K562 treated with DMSO at 1 percent for 4 hours (cell line): ENCODE data around the gene KXD1. TPM values are rescaled to one million over a fixed set of nuclear protein-coding genes. Genes with fewer than 3 reads are reported as not detected.

ENCODE experiments used
- total RNA-seq: library from RNA; unstranded; fragments of 300-600 nt; gene quantifications from 2 replicates; pipeline ENCODE4 v1.2.3, GENCODE V29; 2022; ENCODE audit not compliant: insufficient read depth

Gene KXD1, protein sequence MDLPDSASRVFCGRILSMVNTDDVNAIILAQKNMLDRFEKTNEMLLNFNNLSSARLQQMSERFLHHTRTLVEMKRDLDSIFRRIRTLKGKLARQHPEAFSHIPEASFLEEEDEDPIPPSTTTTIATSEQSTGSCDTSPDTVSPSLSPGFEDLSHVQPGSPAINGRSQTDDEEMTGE
- 151 and 162 TPM in 2 replicates for total RNA-seq

DNA sequence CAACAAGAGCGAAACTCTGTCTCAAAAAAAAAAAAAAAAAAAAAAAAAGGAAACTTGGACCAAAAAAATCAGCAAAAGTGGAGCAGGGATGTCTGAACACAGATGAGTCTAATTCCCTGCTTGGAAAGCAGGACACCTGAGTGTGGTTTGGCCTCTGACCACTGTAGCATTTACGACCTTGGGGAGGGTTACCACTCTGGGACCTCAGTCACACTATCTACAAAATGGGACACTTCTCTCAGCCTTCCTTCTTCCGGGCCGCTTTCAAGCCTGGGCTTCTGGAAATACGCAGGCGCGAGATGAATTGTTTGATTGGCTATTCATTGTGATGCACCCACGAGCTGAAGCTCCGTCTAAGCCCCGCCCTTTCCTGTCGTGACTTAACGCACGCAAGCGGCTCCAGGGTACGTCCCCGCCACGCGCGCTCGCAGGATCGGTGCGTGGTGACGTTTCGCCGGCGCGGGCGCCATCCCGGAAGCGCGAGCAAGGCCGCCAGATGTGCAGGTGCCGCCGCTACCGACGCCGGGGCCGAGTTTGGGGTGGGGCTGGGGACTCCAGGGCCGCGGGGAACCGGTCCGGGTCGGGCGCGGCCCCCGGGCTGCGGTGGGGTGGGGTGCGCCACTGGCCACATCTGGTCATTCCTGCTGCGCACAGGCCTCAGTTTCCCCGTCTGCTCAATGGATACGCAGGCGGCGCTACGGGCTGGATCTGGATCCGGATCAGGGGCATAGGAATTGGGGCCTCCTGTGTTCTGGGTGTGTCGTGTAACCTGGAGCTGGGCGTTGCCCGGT is at the start of gene KXD1:
KXD1 (plus strand) TSS at position 460 of the 791 bp plus-strand sequence. CDS start 4,187 bp downstream, outside the sequence.

DNA sequence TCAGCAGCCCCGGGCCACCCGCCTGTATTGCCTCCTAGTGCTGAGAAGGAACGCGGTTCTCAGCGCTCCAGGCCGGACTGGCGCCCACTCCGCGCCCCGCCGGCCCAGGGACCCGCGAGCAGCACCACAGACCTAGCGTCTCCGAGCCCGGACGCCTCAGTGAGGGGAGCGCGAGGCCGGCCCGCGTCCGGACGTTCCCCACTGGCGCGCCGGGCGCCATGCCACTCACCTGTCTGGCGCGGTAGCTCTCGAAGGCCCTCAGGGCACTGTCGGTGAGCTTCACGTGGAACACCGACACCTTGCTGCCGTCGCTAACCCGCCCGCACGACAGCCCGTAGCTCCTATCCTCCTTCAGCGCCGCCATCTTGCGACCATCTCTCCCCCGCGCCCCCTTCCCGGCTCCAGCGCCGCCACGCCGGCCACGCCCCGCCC is 36.0 kb upstream of the KXD1 start, which contains the start of gene ELL:
ELL (minus strand) TSS at position 379 of the 432 bp plus-strand sequence; CDS start at position 364, 15 bp downstream.

DNA sequence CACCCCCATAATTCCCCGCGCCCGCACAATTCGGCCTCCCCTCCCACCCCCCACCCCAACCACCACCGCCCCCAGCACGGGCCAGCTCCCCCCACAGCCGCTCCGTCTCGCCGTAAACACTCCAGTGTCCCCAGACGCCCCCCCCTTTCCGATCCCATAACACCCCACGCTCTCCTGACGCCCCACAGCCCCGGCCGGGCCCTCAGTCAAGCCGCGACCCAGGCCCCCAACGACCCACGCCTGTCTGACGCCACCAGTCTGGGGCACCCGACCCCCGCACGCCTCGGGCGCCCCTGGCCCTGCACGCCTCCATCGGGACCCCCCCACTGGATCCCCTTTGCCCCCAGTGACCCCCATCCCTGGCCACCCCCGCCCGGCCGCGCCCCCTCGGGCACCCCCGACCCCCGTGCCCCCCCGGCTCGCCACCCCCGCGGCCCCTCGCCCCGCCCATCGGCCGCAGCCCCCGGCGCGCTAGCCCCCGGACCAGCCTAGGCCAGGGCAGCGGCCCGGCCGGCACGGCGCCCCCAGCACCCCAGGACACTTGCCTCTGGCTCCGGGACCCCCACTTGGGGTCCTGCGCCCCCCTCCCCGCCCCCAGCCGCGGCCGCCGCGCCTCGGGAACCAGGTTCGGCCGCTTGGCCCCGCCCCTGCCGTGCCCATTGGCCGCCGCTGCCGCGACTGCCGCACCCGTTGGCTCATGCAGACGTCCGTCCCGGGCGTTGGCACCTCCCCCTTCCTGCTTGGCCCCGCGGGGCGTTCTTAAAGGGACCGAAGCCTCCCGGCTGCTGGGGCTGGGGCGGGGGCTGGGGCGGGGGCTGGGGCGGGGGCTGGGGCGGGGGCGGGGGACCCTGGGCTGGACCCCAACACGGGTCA is 14.5 kb upstream of the KXD1 start, which contains the start of gene FKBP8:
FKBP8 (minus strand) TSS at position 633 of the 873 bp plus-strand sequence. CDS start 1,603 bp downstream, outside the sequence.

DNA sequence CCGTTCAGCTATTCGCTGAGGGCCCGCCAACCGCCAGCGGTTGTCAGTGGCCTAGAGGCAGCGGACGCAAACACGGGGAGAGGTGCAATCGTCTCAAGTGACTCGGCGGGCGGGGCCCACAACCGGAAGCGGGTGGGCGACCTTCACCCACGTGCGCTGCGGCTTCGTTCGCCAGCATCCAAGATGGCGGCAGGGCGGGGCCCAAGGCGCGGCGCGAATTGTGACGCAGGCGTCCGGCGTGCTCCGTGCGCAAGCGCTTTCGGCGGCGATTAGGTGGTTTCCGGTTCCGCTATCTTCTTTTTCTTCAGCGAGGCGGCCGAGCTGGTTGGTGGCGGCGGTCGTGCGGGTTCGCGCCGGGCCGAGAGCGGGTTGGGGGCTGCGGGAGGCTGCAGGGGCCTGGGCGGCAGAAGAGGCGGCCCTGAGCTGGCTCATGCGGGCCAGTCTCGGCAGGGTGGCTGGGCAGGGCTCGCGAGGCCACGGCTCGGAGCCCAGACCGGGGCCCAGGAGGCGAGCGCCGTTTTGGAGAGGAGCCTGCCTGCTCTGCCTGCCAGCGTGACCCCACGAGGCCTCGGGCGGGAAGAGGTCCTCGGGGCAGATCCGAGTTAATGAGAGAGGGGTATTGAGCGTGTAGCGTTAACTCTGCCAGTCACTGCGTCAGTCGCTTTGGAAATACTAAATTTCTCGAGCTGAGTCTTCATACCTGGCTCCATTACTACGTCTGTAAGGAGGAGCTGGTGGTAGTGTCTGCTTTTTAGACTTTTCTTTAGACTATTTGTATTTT is 14.1 kb downstream of the KXD1 start, which contains the start of gene UBA52:
UBA52 (plus strand) TSS at position 294 of the 781 bp plus-strand sequence. CDS start 1,444 bp downstream, outside the sequence.

DNA sequence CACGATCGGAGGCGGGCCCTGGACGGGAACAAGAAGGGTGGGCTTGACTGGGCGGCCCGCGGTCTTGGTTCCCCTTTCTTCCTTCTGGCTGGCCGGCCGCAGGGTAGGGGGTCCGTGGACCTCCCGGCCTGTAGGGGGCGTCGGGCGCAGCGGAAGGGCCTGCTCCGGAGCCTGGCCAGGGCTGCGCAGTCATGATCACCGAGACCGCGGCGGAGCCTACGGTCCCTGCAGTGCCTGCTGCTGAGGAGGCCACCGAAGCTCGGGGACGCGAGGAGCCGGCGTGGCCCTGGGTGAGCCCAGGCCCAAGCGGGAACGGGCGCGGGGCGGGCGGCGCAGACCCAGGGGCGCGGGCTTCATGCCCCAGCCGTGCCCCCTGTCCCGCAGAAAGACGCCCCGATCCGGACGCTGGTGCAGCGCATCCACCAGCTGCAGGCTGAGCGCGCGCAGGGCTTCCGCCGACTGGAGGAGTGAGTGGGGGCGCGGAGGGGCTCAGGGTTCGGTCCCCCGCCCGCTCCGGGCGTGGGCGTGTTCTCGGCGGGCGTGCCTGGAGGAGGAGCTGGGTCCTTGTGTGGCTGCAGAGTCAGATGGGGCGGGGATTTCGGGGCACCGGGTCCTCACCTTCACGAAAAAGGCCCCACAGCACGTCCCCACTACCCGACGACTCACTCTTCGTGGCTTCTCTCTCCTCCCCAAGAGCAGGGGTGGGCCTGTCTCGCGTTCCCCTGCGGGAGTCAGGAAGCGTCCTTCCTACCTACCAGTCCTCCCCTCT is 31.1 kb downstream of the KXD1 start, which contains the start of gene REX1BD:
REX1BD (plus strand) TSS at position 188 of the 769 bp plus-strand sequence; CDS start at position 192, 4 bp downstream.

DNA sequence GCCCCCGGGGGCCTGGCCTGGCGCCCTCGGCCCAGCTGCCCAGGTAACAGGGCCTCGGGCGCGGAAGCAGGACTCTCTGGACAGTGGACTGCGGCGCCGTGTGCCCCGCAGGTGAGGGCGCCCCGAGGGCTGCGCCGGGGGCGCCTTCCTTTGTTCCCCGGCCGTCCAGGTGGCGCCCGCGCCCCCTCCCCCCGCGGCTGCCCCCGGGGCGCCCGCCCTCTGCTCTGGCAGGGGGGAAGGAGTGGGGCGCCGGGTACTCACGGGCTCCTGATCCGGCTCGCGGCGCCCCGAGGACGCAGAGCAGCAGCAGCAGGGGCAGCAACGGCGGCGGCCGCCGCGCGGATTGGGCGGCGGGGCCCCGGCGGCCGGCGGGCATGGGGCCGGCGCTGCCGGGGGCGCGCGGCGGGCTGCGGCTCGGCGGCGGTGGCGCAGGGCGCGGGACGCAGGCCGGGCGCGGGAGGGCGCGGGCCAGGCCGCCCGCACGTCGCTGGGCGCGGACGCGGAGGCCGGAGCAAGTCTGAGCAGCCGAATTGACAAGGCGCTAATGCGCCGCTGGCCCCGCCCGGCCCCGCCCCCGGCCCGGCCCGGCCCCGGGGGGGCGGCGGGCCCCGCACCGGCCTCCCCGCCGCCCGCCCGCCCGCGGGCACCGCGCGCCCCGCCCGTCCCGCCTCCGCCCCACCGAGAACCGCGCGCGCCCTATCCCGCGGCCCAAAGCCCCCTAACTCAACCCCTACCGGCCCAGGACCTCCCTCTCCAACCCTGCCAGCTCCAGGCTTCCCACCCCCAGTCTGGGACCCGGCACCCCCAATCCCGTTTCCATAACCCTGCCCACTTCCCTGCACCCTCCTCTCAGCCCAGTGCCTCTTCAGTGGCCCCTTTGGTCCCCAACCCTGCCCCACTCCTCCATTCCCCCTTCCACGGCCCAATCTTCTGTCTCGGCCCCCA is 48.9 kb downstream of the KXD1 start, which contains the start of gene CRLF1:
CRLF1 (minus strand) TSS at position 519 of the 945 bp plus-strand sequence; CDS start at position 376, 143 bp downstream.

DNA sequence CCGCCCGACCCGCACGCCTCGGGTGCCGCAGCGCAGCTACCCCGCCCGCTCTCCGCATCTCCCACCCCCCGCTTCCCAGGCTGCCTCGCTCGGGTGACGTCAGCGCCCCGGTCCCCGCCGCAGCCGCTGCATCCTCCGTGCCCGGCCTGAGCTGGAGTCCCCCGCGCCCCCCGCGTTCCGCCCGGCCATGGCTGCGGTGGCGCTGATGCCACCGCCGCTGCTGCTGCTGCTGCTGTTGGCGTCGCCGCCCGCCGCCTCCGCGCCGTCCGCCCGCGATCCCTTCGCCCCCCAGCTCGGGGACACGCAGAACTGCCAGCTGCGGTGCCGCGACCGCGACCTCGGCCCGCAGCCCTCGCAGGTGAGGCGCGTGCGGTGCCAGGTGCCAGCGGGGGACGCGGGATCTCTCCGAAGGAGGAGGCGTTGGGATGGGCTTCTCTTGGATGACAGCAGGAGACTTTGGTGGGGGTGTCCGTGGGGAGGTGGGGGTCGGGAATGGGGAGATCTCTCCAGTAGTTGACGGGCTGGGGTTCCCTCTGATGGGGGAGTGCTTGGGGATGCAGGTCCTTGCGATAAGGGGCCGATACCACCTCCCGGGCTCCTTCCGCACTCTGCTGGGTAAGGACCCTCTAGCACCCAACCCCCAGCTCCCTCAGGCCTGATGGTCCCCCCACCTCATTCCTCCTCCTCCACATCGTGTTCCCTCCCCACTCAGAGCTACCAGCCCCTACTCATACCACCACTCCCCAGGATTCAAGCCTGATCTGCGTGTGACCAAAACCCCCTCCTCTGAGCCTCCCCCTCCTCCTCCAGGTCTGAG is 55.3 kb downstream of the KXD1 start, which contains the start of gene TMEM59L:
TMEM59L (plus strand) TSS at position 99 of the 817 bp plus-strand sequence; CDS start at position 188, 89 bp downstream.

Other genes with a start within 250 kb of the KXD1 start
- 297 and 319 TPM in 2 replicates for gene LSM4, start 234.8 kb upstream of the KXD1 start, total RNA-seq
- gene PGPEP1, start 217.3 kb upstream of the KXD1 start, total RNA-seq = 17.2 and 26.4 TPM in 2 replicates
- 320 and 331 TPM in 2 replicates for gene GDF15, start 171.7 kb upstream of the KXD1 start, total RNA-seq
- 0.41 and 1.0 TPM in 2 replicates for gene LRRC25, start 160.2 kb upstream of the KXD1 start, total RNA-seq
- gene SSBP4, start 138.5 kb upstream of the KXD1 start, total RNA-seq = 102 and 118 TPM in 2 replicates
- gene ISYNA1, start 119.7 kb upstream of the KXD1 start, total RNA-seq = 348 and 429 TPM in 2 replicates
- gene ELL, start 35.8 kb upstream of the KXD1 start, total RNA-seq = 10.4 and 11.2 TPM in 2 replicates
- gene FKBP8, start 14.3 kb upstream of the KXD1 start, total RNA-seq = 338 and 375 TPM in 2 replicates
- 2,638 and 2,847 TPM in 2 replicates for gene UBA52, start 14.0 kb downstream of the KXD1 start, total RNA-seq
- 80.6 and 108 TPM in 2 replicates for gene REX1BD, start 30.9 kb downstream of the KXD1 start, total RNA-seq
- 4.2 TPM in 1 of 2 replicates, not detected in the other for gene CRLF1, start 48.9 kb downstream of the KXD1 start, total RNA-seq
- gene TMEM59L, start 55.0 kb downstream of the KXD1 start, total RNA-seq = 0.41 TPM in 1 of 2 replicates, not detected in the other
- gene KLHL26, start 79.2 kb downstream of the KXD1 start, total RNA-seq = 10.1 and 13.3 TPM in 2 replicates
- gene CRTC1, start 125.8 kb downstream of the KXD1 start, total RNA-seq = 11.7 and 13.6 TPM in 2 replicates
- not detected in 2 replicates for gene COMP, start 233.4 kb downstream of the KXD1 start, total RNA-seq